Liver (tissue), 9 donors: ENCODE results near the gene MYO16. TPM values are rescaled to one million over a fixed set of nuclear protein-coding genes. Genes with fewer than 3 reads are reported as not detected.

Source experiments
- DNase-seq: peaks from one replicate; pipeline ENCODE4 v3.0.0-alpha.2; 2017; ENCODE audit warnings: low spot score
- H3K27ac ChIP-seq, 2 donors: one replicate each; pipeline ENCODE4 v1.7.0; 2013; ENCODE audit warnings: inconsistent platforms in 2 of 2, low read length in 2 of 2, control low read depth in 1 of 2, low read depth in 1 of 2, mild to moderate bottlenecking in 1 of 2
- H3K27me3 ChIP-seq, 4 donors: one replicate each; pipeline versions ENCODE4 v1.6.1 to v1.7.0; 2013; ENCODE audit warnings: low read length in 3 of 4, inconsistent platforms in 1 of 4, mild to moderate bottlenecking in 1 of 4, moderate library complexity in 1 of 4; ENCODE audit not compliant: control insufficient read depth in 4 of 4, insufficient read depth in 4 of 4
- H3K36me3 ChIP-seq, 4 donors: one replicate each; pipeline versions ENCODE4 v1.6.1 to v1.7.0; 2013; ENCODE audit warnings: low read length in 3 of 4, mild to moderate bottlenecking in 3 of 4, low read depth in 1 of 4, moderate library complexity in 1 of 4; ENCODE audit not compliant: control insufficient read depth in 4 of 4, insufficient read depth in 3 of 4
- H3K4me1 ChIP-seq, 4 donors: one replicate each; pipeline versions ENCODE4 v1.6.1 to v1.7.0; 2013; ENCODE audit warnings: low read length in 3 of 4, mild to moderate bottlenecking in 3 of 4, moderate library complexity in 1 of 4; ENCODE audit not compliant: control insufficient read depth in 4 of 4, insufficient read depth in 4 of 4
- H3K4me3 ChIP-seq, 3 donors: one replicate each; pipeline versions ENCODE4 v1.6.1 to v1.7.0; 2013; ENCODE audit warnings: low read length in 3 of 3, control low read depth in 1 of 3, low read depth in 1 of 3, mild to moderate bottlenecking in 1 of 3
- H3K9ac ChIP-seq, 2 donors: one replicate each; pipeline ENCODE4 v1.7.0; 2013; ENCODE audit warnings: low read length in 2 of 2, mild to moderate bottlenecking in 2 of 2, moderate library complexity in 2 of 2, control low read depth in 1 of 2, low read depth in 1 of 2
- H3K9me3 ChIP-seq, 4 donors: one replicate each; pipeline versions ENCODE4 v1.6.1 to v1.7.0; 2013; ENCODE audit warnings: low read length in 3 of 4; ENCODE audit not compliant: control insufficient read depth in 4 of 4
- EGR1 ChIP-seq, 2 donors: IDR thresholded peaks; 2 replicates each; pipeline ENCODE4 v1.6.1; 2016 to 2018; ENCODE audit warnings: antibody characterized with exemption in 2 of 2, low read depth in 2 of 2
- FOXA1 ChIP-seq: IDR thresholded peaks from 2 replicates; pipeline ENCODE4 v1.6.1; 2016; ENCODE audit warnings: antibody characterized with exemption
- FOXA2 ChIP-seq: IDR thresholded peaks from 2 replicates; pipeline ENCODE4 v1.6.1; 2016; ENCODE audit warnings: antibody characterized with exemption
- GABPA ChIP-seq, 2 donors: IDR thresholded peaks in 1 of 2; conservative IDR thresholded peaks in 1 of 2; 2 replicates each; pipeline ENCODE4 v1.6.1; 2016; ENCODE audit warnings: antibody characterized with exemption in 2 of 2, mild to moderate bottlenecking in 1 of 2, moderate library complexity in 1 of 2
- HNF4A ChIP-seq, 2 donors: conservative IDR thresholded peaks; 2 replicates each; pipeline ENCODE4 v1.6.1; 2016; ENCODE audit warnings: antibody characterized with exemption in 2 of 2, mild to moderate bottlenecking in 2 of 2
- JUND ChIP-seq, 2 donors: IDR thresholded peaks; 2 replicates each; pipeline ENCODE4 v1.6.1; 2016; ENCODE audit warnings: antibody characterized with exemption in 2 of 2
- NR2F2 ChIP-seq: IDR thresholded peaks from 2 replicates; pipeline ENCODE4 v1.6.1; 2016; ENCODE audit warnings: antibody characterized with exemption
- RAD21 ChIP-seq, 2 donors: IDR thresholded peaks; 2 replicates each; pipeline ENCODE4 v1.6.1; 2016; ENCODE audit warnings: antibody characterized with exemption in 2 of 2, mild to moderate bottlenecking in 2 of 2
- RXRA ChIP-seq, 2 donors: IDR thresholded peaks; 2 replicates each; pipeline ENCODE4 v1.6.1; 2017 to 2018; ENCODE audit warnings: antibody characterized with exemption in 2 of 2, mild to moderate bottlenecking in 1 of 2
- SP1 ChIP-seq: IDR thresholded peaks from 2 replicates; pipeline ENCODE4 v1.6.1; 2018; ENCODE audit warnings: antibody characterized with exemption, mild to moderate bottlenecking
- TAF1 ChIP-seq: conservative IDR thresholded peaks from 2 replicates; pipeline ENCODE4 v1.6.1; 2016; ENCODE audit warnings: antibody characterized with exemption, mild to moderate bottlenecking
- YY1 ChIP-seq: IDR thresholded peaks from 2 replicates; pipeline ENCODE4 v1.6.1; 2016; ENCODE audit warnings: antibody characterized with exemption, mild to moderate bottlenecking
- WGBS: extraction: QIAGEN DNeasy Blood & Tissue Kit; methylation state at CpG from one replicate; pipeline ENCODE4 v1.1.7; 2013; 5-methylcytosine and 5-hydroxymethylcytosine counted together
- polyA plus RNA-seq, 2 donors: library from polyadenylated mRNA; stranded (reverse) in 1 of 2; unstranded in 1 of 2; fragments of 200-250 nt in 1 of 2; fragments of >200 nt in 1 of 2; fragmentation: Nextera tagmentation in 1 of 2; extraction: Ambion mirVana in 1 of 2; gene quantifications; one replicate each; pipeline versions ENCODE4 v1.2.1 to v1.2.3, GENCODE V29; 2013 to 2015
- total RNA-seq, 2 donors: library from RNA; depleted of rRNA; stranded (reverse); fragments of >200 nt; gene quantifications; one replicate each; pipeline ENCODE4 v1.2.3, GENCODE V29; 2014
- TF ChIP-seq, protein P1 (sequence below): IDR thresholded peaks from 2 replicates; pipeline ENCODE4 v1.6.1; 2016; ENCODE audit warnings: antibody characterized with exemption
- TF ChIP-seq, protein P2 (sequence below): IDR thresholded peaks from 2 replicates; pipeline ENCODE4 v1.6.1; 2016; ENCODE audit warnings: antibody characterized with exemption, mild to moderate bottlenecking
- TF ChIP-seq, protein P3 (sequence below): IDR thresholded peaks from 2 replicates; pipeline ENCODE4 v1.6.1; 2016; ENCODE audit warnings: antibody characterized with exemption
- TF ChIP-seq, protein P4 (sequence below): fragments of 150-350 bp; IDR thresholded peaks from 2 replicates; pipeline ENCODE4 v1.5.1; 2017; ENCODE audit warnings: improper control_type of control experiment, low read depth, low read length; ENCODE audit not compliant: missing input control
- donor health status: healthy.
- donor health status: healthy.
- donor health status: healthy.
- donor health status: healthy.
- donor health status: healthy.

The MYO16 gene
- total and polyA plus RNA-seq, 4 donors: 0.37 to 1.1 (median 0.68) TPM

DNA sequence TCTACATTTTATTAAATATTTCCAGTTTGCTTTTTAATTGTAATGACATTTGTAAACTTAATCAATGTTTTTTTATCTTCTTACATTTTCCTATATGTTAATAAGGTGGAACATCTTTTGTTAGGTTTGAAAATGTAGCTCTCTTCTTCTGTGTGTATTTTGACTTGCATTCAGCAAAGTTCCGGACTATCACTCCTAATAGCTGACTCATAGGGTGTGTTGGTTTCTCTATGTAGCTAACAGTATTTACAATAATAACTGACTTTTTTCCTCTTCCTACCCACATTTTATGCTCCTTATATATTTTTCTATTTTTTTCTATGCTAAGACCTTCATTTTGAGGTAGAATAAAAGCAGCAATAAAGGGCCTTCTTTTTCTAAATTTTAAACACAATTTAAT, 28.1 kb downstream of the MYO16 start:
- no peak for DNase-seq
- peaks cover 0 to 1% (median 1%) of the 10 kb centered on the region in 4 donors for H3K9me3 ChIP-seq
- H3K36me3 ChIP-seq: no peaks in the 10 kb centered on the region
- TF ChIP-seq RAD21 (IDR thresholded peaks at IDR 0.05) (no peak), SP1 (no peak), TAF1 (no peak), FOXA1 (no peak), NR2F2 (no peak), GABPA (IDR thresholded peaks at IDR 0.05 in 1 of 2, conservative IDR thresholded peaks at IDR 0.05 in 1 of 2) (no peak), YY1 (no peak), FOXA2 (no peak), JUND (IDR thresholded peaks at IDR 0.05) (no peak), HNF4A (conservative IDR thresholded peaks at IDR 0.05) (no peak), EGR1 (IDR thresholded peaks at IDR 0.05; ENCODE audit: low read depth in 2 of 2) (no peak), RXRA (IDR thresholded peaks at IDR 0.05) (no peak)
- TF ChIP-seq, protein P1, sequence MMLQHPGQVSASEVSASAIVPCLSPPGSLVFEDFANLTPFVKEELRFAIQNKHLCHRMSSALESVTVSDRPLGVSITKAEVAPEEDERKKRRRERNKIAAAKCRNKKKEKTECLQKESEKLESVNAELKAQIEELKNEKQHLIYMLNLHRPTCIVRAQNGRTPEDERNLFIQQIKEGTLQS: no peak
- TF ChIP-seq, protein P2, sequence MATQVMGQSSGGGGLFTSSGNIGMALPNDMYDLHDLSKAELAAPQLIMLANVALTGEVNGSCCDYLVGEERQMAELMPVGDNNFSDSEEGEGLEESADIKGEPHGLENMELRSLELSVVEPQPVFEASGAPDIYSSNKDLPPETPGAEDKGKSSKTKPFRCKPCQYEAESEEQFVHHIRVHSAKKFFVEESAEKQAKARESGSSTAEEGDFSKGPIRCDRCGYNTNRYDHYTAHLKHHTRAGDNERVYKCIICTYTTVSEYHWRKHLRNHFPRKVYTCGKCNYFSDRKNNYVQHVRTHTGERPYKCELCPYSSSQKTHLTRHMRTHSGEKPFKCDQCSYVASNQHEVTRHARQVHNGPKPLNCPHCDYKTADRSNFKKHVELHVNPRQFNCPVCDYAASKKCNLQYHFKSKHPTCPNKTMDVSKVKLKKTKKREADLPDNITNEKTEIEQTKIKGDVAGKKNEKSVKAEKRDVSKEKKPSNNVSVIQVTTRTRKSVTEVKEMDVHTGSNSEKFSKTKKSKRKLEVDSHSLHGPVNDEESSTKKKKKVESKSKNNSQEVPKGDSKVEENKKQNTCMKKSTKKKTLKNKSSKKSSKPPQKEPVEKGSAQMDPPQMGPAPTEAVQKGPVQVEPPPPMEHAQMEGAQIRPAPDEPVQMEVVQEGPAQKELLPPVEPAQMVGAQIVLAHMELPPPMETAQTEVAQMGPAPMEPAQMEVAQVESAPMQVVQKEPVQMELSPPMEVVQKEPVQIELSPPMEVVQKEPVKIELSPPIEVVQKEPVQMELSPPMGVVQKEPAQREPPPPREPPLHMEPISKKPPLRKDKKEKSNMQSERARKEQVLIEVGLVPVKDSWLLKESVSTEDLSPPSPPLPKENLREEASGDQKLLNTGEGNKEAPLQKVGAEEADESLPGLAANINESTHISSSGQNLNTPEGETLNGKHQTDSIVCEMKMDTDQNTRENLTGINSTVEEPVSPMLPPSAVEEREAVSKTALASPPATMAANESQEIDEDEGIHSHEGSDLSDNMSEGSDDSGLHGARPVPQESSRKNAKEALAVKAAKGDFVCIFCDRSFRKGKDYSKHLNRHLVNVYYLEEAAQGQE: no peak
- TF ChIP-seq, protein P3, sequence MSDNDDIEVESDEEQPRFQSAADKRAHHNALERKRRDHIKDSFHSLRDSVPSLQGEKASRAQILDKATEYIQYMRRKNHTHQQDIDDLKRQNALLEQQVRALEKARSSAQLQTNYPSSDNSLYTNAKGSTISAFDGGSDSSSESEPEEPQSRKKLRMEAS: no peak
- TF ChIP-seq, protein P4, sequence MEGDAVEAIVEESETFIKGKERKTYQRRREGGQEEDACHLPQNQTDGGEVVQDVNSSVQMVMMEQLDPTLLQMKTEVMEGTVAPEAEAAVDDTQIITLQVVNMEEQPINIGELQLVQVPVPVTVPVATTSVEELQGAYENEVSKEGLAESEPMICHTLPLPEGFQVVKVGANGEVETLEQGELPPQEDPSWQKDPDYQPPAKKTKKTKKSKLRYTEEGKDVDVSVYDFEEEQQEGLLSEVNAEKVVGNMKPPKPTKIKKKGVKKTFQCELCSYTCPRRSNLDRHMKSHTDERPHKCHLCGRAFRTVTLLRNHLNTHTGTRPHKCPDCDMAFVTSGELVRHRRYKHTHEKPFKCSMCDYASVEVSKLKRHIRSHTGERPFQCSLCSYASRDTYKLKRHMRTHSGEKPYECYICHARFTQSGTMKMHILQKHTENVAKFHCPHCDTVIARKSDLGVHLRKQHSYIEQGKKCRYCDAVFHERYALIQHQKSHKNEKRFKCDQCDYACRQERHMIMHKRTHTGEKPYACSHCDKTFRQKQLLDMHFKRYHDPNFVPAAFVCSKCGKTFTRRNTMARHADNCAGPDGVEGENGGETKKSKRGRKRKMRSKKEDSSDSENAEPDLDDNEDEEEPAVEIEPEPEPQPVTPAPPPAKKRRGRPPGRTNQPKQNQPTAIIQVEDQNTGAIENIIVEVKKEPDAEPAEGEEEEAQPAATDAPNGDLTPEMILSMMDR: no peak
- no peak overlapping the region for H3K27ac ChIP-seq
- no peak overlapping the region for H3K9ac ChIP-seq
- H3K27me3 ChIP-seq: no peaks in the 10 kb centered on the region
- WGBS: 79% methylated on average over 1 of the region's 1 CpG
- H3K4me1 ChIP-seq: no peaks in the 10 kb centered on the region
- H3K4me3 ChIP-seq: no peak overlapping the region

DNA sequence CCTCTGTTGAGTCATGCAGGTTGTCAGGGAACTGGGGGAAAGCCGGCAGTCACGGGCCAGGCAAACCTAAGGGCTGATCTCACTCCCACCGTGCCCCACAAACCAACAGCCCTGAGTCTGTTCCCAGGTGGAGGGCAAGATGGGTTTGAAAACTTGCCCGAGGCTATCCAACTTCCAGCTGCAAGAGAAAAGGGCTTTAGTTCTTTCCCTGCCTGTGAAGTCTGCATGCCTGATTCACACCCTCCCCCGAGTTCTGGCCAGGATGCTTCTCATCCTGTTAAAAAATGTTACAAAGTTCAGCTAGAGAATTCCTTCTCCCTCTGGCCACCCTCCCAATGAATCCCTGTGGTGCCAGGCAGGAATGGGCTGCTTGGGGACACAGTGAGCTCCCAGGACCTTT, 33.1 kb downstream of the MYO16 start:
- peaks cover 2 to 5% (median 3%) of the 10 kb centered on the region in 4 donors for H3K9me3 ChIP-seq
- H3K27me3 ChIP-seq: no peaks in the 10 kb centered on the region
- H3K4me3 ChIP-seq: no peak overlapping the region
- DNase-seq: no peak
- no peaks in the 10 kb centered on the region for H3K4me1 ChIP-seq
- TF ChIP-seq HNF4A (conservative IDR thresholded peaks at IDR 0.05) (no peak), TAF1 (no peak), YY1 (no peak), EGR1 (IDR thresholded peaks at IDR 0.05; ENCODE audit: low read depth in 2 of 2) (no peak), FOXA1 (no peak), NR2F2 (no peak), RAD21 (IDR thresholded peaks at IDR 0.05) (no peak), GABPA (IDR thresholded peaks at IDR 0.05 in 1 of 2, conservative IDR thresholded peaks at IDR 0.05 in 1 of 2) (no peak), FOXA2 (no peak)
- TF ChIP-seq, protein P4: no peak
- TF ChIP-seq, protein P2: no peak
- no peak overlapping the region for H3K27ac ChIP-seq
- 75% methylated on average over 5 of the region's 5 CpGs for WGBS
- no peaks in the 10 kb centered on the region for H3K36me3 ChIP-seq
- H3K9ac ChIP-seq: no peak overlapping the region
